ENCODE data around the gene PRR13. TPM values are rescaled to one million over a fixed set of nuclear protein-coding genes. Genes with fewer than 3 reads are reported as not detected.

PRR13 gene
- total and polyA plus RNA-seq, 2 of the 13 experiments (the other 11 are each of a cell fraction or from before 2014, with no cell fraction given) = 65.0 to 102 TPM

DNA sequence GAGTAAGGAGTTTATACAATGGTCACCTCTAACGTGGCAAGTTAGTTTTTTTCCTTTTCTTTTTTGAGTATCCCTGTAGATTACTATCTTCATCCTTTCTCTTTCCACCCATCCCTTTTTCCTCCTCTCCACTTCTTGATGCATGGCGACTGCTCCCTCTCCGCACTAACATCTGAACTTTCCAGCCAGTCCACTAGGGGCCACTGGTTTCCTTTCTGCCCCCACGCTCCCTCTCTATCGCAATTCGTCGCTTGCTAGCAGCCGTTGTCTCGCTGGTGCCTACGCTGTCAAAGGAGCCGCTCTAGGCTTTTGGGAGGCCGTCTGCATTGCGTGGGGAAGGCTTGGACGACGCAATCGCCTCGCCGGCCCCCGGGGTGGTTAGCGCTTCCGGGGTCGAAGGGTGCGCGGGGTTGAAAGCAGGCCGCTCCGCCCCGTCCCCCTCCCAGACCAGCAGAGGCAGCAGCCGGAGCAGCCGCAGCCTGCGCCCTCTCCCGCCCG lies 10.2 kb downstream of the PRR13 start, which contains the start of gene PCBP2 (continued):
- TF ChIP-seq ZEB1 (IDR thresholded peaks at IDR 0.05; ENCODE audit: insufficient replicate concordance, low read depth) (peak; percentile 8), ZNF264 (CRISPR knock-in tag; IDR thresholded peaks at IDR 0.05) (peak; percentile 53; the same call in 1 of the 2 replicates), FOXA1 (IDR thresholded peaks at IDR 0.05) (no peak), FOXA1 (CRISPR knock-in tag; IDR thresholded peaks at IDR 0.05) (peak; percentile 47; the same call in 1 of the 2 replicates), NONO (IDR thresholded peaks at IDR 0.05) (no peak), NONO (CRISPR knock-in tag; conservative IDR thresholded peaks at IDR 0.05) (peak; percentile 93), BCL6 (CRISPR knock-in tag; IDR thresholded peaks at IDR 0.05) (peak; percentile 45; the same call in 1 of the 2 replicates), KDM6A (CRISPR knock-in tag; IDR thresholded peaks at IDR 0.05; ENCODE audit: low read depth) (no peak), IRX3 (CRISPR knock-in tag; IDR thresholded peaks at IDR 0.05; ENCODE audit: borderline replicate concordance, low read depth) (no peak), ZNF776 (CRISPR knock-in tag; IDR thresholded peaks at IDR 0.05) (no peak; the same call in 1 of the 2 replicates), ZBTB38 (CRISPR knock-in tag; IDR thresholded peaks at IDR 0.05) (0 out of 2 replicates have a peak, but pooled peaks have one; percentile 33), NR1H2 (CRISPR knock-in tag; IDR thresholded peaks at IDR 0.05; ENCODE audit: borderline replicate concordance, low read depth) (no peak), PRMT3 (CRISPR knock-in tag; IDR thresholded peaks at IDR 0.05; ENCODE audit: borderline replicate concordance, low read depth) (no peak), U2AF2 (IDR thresholded peaks at IDR 0.05; ENCODE audit: low read depth, low read length) (no peak), ARNTL (CRISPR knock-in tag; IDR thresholded peaks at IDR 0.05) (no peak), TGIF2 (CRISPR knock-in tag; IDR thresholded peaks at IDR 0.05) (peak; percentile 79; the same call in 1 of the 2 replicates), CBX5 (CRISPR knock-in tag; IDR thresholded peaks at IDR 0.05; ENCODE audit: borderline replicate concordance) (peak; percentile 96; the same call in 1 of the 2 replicates), FOXP1 (IDR thresholded peaks at IDR 0.05) (no peak), FOXP1 (CRISPR knock-in tag; IDR thresholded peaks at IDR 0.05) (no peak), ZNF326 (CRISPR knock-in tag; IDR thresholded peaks at IDR 0.05; ENCODE audit: borderline replicate concordance) (no peak)
- TF ChIP-seq, protein P1, sequence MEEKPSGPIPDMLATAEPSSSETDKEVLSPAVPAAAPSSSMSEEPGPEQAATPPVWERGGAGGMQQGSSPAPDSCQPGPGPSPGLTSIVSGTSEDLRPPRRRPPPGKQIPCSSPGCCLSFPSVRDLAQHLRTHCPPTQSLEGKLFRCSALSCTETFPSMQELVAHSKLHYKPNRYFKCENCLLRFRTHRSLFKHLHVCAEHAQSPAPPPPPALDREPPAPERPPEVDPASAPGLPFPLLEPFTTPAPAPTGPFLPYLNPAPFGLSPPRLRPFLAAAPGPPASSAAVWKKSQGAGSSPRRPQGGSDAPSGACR (CRISPR knock-in tag; IDR thresholded peaks at IDR 0.05) = peak; percentile 88
- TF ChIP-seq, protein P2, sequence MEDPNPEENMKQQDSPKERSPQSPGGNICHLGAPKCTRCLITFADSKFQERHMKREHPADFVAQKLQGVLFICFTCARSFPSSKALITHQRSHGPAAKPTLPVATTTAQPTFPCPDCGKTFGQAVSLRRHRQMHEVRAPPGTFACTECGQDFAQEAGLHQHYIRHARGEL (CRISPR knock-in tag; IDR thresholded peaks at IDR 0.05) = no peak
- TF ChIP-seq, protein P3, sequence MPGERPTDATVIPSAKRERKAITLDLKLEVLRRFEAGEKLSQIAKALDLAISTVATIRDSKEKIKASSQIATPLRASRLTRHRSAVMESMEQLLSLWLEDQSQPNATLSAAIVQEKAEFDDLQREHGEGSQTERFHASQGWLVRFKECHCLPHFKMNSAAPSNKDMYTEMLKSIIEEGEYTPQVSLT (CRISPR knock-in tag; IDR thresholded peaks at IDR 0.05; ENCODE audit: borderline replicate concordance, low read depth) = no peak
- TF ChIP-seq, protein P4, sequence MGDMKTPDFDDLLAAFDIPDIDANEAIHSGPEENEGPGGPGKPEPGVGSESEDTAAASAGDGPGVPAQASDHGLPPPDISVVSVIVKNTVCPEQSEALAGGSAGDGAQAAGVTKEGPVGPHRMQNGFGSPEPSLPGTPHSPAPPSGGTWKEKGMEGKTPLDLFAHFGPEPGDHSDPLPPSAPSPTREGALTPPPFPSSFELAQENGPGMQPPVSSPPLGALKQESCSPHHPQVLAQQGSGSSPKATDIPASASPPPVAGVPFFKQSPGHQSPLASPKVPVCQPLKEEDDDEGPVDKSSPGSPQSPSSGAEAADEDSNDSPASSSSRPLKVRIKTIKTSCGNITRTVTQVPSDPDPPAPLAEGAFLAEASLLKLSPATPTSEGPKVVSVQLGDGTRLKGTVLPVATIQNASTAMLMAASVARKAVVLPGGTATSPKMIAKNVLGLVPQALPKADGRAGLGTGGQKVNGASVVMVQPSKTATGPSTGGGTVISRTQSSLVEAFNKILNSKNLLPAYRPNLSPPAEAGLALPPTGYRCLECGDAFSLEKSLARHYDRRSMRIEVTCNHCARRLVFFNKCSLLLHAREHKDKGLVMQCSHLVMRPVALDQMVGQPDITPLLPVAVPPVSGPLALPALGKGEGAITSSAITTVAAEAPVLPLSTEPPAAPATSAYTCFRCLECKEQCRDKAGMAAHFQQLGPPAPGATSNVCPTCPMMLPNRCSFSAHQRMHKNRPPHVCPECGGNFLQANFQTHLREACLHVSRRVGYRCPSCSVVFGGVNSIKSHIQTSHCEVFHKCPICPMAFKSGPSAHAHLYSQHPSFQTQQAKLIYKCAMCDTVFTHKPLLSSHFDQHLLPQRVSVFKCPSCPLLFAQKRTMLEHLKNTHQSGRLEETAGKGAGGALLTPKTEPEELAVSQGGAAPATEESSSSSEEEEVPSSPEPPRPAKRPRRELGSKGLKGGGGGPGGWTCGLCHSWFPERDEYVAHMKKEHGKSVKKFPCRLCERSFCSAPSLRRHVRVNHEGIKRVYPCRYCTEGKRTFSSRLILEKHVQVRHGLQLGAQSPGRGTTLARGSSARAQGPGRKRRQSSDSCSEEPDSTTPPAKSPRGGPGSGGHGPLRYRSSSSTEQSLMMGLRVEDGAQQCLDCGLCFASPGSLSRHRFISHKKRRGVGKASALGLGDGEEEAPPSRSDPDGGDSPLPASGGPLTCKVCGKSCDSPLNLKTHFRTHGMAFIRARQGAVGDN (CRISPR knock-in tag; IDR thresholded peaks at IDR 0.05) = peak; percentile 67
- TF ChIP-seq, protein P5, sequence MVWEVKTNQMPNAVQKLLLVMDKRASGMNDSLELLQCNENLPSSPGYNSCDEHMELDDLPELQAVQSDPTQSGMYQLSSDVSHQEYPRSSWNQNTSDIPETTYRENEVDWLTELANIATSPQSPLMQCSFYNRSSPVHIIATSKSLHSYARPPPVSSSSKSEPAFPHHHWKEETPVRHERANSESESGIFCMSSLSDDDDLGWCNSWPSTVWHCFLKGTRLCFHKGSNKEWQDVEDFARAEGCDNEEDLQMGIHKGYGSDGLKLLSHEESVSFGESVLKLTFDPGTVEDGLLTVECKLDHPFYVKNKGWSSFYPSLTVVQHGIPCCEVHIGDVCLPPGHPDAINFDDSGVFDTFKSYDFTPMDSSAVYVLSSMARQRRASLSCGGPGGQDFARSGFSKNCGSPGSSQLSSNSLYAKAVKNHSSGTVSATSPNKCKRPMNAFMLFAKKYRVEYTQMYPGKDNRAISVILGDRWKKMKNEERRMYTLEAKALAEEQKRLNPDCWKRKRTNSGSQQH (CRISPR knock-in tag; IDR thresholded peaks at IDR 0.05; ENCODE audit: low read depth) = 0 out of 2 replicates have a peak, but pooled peaks have one; percentile 75
- TF ChIP-seq, protein P6, sequence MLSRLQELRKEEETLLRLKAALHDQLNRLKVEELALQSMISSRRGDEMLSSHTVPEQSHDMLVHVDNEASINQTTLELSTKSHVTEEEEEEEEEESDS (CRISPR knock-in tag; IDR thresholded peaks at IDR 0.05; ENCODE audit: borderline replicate concordance) = 0 out of 2 replicates have a peak, but pooled peaks have one; percentile 26

All from HepG2 (cell line).